ENCODE data around the gene ZNF627.
"Not testable (repeated sequence)": the region's sequence is repeated elsewhere in the genome, so short reads cannot be mapped to it uniquely, and the experiment has no call there.

Gene ZNF627

DNA sequence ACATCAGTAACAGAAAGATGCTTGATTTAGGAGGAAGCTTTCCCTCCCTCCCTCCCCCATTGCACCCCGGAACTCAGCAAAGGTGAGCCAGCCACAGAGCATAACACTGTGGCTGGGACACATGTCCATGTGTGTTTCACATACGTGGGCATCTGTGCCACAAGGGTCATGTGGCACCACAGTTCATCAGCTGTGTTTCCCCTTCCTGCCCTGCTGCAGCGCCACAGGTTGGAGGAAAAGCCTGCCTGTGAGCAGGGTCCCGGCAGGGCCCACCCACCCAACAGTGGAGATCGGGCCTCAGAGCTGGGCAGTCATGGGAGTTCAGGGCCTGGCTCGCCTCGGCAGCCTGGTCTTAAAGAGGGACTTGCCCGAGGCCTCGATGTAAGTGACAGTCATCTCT, 22.6 kb upstream of the ZNF627 start:
- no peak for DNase-seq (ENCODE audit: low read depth)

DNA sequence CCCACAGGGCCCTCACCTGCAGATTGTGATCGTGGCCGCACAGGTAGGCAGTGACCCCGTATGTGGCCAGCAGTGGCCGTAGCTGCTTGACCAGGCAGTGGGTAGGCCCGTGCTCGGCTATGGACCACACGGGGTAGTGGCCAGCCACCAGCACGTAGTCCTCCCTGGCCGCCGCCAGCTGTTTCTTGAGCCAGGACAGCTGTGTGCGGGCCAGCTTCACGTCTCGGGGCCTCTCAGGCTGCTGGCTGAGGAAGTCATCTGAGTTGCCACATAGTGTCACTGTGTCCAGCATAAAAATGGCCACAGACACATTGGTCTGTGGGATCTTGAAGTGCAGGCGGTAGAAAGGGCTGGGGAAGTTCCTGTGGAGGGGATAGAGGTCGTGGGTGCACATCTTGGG, 21.1 kb upstream of the ZNF627 start:
- DNase-seq (ENCODE audit: low read depth): no peak

DNA sequence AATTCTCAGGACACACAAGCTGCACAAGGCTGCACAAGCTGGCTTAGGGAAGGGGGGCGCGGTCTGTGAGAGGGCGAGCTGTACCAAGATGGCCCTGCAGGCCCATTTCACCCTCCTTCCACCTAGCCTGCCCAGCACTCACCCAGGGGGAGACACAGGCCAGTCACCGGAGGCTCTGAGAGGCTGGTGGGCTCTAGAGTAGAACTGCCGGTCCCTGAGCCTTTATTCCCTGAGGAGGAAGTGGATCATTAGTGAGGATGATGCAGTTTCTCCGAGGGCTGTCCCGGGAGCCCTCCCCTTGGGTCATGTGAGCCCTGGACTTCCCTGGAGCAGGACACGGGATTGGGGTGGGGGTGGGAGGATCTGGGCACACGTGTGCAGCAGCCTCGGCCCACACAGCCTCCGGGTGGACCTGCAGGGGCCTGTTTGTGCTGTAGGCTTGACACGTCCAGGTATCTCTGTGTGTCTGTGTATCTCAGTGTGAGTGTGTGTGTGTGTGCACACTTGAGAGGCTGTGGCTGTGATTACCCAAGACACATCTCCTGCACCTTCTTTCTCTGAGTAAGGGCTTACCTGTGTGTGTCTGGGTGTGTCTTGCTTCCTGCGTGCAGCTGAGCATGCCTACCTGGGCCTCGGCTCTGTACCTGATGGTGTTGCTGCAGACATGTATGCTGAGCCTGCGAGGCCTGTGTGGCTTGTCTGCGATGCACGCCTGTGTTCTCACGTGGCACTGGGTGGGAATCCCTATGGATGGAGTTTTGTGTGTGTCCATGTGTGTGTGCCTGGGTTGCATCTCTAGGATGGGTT, 19.6 kb upstream of the ZNF627 start, which contains the start of gene ACP5:
Gene ACP5 (minus strand): TSS at position 195 of the 807 bp plus-strand sequence. CDS start 328 bp downstream, outside the sequence.
- no peak for DNase-seq (ENCODE audit: low read depth)

DNA sequence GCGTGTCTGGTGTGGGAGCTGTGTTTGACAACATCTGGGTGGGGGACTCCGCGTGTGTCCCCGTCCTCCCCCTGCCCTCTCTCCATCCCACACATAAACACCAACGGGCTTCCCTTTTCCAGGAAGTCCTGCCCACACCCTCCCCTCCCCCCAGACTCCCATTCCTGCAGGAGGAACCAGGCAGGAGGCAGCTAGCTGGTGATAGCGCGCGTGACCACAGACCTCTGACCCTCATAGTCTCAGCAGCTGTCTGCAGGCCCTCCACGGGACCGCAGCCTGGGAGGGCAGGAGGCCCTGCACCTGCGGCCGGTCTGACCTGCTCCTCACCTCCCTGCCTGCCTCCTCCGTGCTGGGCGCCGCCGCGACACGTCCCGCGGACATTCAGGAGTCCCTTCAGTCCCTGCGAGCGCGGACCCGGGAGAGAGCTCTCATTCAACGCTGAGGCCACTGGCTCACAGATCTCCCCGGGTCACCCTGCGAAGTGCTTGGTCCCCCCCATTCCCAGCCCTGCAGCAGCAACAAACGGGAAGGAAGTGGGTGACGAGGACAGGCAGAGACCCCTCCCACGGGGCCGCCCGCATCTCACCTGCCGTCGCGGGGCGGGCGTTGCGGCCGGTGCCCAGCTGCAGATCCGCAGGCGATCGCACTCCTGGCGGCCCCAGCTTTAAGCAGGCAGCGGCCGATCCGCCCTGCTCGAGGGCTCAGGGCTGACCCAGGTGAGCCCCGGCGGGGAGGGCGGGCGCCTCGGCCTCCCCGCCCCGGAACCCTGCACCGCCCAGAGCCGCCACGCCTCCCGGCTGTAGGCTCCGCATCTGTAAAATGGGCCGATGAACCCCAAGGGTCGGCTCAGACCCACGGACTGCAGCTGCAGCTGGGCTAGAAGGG, 18.8 kb upstream of the ZNF627 start:
- no peak for DNase-seq (ENCODE audit: low read depth)

DNA sequence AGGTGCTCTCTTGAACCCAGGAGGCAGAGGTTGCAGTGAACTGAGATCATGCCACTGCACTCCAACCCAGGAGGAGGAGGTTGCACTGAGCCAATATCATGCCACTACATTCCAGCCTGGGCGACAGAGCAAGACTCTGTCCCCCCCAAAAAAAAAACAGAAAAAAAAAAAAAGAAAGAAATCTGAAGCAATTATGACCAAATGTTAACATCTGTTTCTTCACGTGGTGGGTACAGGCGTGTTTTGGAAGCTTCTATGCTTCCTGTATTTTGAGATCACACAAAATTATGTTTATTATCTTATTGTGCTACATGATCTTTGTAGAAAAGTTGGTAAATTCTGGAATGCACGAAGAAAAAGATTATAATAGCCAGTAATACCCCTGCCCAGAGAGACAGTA, 17.2 kb upstream of the ZNF627 start:
- no peak for DNase-seq (ENCODE audit: low read depth)

DNA sequence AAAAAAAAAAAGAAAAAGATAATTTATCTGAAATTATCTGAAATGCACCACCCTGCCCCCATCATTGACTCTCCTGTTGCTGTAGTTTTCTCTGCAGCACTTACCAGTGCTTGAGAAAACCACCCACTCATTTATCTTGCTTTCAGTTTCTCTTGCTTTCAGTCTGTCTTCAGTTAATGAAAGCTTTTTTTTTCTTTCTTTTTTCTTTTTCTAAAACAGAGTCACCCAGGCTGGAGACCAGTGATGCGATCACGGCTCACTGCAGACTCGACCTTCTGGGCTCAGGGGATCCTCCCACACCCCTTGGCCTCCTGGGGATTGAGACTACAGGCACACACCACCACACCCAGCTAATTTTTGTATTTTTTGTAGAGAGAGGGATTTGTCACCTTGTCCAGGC, 15.5 kb upstream of the ZNF627 start:
- no peak for DNase-seq (ENCODE audit: low read depth)

DNA sequence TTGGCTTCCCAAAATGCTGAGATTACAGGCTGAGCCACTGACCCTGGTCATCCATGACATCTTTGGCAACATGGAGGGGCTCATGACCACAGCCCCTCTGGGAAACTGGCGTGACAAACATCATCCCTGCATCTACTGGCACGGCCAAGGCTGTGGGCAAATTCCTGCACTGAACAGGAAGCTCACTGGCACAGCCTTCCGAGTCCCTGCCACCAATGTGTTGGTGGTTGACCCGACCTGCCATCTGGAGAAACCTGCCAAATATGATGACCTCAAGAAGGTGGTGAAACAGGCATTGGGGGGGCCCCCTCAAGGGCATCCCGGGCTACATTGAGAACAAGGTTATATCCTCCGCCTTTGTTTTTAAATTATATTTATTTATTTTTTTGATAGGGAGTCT, 11.0 kb upstream of the ZNF627 start:
- no peak for DNase-seq (ENCODE audit: low read depth)

DNA sequence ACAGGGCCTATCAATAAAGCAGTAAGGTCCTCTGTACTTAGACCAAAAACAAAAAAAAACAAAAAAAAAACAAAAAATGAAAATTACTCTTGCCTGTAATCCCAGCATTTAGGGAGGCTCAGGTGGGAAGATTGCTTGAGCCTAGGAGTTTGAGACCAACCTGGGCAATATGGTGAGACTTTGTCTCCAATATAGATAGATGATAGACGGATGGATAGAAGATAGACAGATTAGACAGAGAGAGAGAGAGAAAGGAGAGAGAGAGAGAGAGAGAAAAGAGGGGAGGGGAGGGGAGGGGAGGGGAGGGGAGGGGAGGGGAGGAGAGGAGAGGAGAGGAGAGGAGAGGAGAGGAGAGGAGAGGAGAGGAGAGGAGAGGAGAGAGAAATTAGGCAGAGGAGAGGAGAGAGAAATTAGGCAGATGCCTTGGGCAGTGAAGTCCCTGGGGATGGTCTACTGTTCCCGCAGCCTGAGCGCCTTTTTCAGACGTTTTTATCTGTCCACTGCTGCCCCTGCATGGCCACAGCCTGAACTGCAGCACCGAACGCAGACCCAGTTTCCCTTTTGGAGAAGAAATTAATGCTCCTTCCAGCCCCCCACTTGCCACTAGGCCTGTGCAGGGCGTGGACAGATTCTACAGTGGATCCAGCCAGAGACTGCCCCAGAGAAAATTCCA, 9.8 kb upstream of the ZNF627 start:
- no peak for DNase-seq (ENCODE audit: low read depth)

DNA sequence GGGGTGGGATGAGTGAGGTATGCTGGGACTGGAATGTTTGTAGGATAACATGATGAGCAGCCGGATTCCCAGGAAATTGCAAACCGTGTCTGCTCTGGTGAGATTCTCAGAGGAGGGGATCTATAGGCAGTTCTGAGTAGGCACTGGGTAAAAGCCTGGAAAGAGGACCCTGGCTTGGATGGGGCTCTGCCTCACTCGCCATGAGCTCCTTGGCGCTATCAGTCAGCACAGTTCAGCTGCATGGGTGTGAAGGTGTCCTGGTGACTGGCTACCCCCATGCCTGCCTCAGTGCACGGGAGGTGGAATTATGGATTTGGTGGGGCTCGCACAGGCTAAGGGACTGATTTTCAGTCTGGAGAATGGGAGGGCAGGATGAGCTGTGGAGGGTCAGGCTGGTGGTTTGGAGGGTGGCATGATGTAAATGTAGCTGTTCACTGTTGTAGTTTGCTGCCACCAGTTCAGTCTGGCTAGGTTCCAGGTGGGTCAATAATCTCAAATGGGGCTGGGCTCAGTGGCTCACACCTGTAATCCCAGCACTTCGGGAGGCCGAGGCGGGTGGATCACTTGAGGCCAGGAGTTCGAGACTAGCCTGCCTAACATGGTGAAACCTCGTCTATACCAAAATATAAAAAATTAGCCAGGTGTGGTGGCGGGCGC, 9.2 kb upstream of the ZNF627 start:
- no peak for DNase-seq (ENCODE audit: low read depth)

DNA sequence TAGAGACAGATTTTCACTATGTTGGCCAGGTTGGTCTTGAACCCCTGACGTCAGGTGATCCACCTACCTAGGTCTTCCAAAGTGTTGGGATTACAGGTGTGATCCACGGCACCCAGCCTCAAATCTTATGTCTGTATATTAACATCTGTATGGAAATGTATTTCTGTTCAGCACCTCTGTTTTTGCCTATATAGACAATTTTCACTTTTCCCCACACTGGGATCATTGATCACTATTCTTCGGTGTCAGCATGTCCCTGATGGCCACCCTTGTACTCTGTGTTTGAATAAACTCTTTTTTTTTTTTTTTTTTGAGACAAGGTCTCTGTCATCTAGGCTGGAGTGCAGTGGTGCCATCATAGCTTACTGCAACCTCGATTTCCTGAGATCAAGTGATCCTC, 3.2 kb upstream of the ZNF627 start:
- no peak for DNase-seq (ENCODE audit: low read depth)

DNA sequence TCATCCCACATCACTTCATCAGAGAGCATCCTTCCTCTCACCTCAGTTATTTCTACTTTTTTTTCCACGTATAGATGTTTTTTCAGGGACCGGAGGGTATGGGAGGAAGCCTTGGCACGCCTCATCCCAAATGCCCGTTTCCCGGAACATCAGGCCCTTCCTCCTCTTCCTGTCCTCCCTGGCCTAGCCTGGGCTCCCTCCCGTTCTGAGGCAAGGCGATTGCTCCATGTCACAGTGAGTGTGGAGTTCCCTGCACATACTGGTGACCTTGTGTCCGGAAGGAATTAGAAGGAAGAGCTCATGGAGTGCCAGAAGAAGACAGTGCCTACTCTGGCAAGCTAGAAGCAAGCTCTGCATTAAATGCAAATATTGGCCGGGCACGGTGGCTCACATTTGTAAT, 1.1 kb upstream of the ZNF627 start:
- no peak for DNase-seq (ENCODE audit: low read depth)

DNA sequence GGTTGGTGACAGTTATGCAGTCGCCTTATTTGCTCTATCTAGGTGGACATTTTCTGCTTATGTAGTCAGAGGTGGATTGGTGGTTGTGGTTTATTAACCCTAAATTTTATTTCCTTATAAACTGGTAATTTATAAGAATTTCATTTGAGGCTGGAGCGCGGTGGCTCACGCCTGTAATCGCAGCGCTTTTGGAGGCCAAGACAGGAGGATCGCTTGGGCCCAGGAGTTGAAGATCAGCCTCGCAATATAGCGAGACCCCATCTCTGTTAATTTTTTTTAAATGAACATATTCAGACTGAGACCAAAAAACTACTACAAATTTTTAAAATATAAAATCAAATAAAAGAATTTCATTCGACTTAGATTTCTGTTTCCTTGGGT, 810 bp downstream of the ZNF627 start:
- no peak for DNase-seq (ENCODE audit: low read depth)

DNA sequence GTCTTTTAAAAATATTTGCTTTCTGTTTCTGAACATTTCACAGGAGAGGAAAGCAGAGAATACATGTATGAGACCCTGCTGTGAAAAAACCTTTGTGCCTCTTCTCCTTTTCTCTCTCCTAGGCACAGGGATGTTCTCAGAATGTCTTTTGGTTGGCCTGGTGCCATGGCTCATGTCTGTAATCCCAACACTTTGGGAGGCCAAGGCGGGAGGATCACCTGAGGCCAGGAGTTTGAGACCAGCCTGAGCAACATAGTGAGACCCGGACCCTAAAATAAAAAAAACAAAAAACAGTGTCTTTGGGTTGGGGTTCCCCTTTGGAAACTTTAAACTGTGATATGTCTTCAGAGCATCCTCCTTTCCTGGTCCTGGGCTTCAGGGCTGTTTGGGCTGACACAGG, 1.5 kb downstream of the ZNF627 start:
- no peak for DNase-seq (ENCODE audit: low read depth)

DNA sequence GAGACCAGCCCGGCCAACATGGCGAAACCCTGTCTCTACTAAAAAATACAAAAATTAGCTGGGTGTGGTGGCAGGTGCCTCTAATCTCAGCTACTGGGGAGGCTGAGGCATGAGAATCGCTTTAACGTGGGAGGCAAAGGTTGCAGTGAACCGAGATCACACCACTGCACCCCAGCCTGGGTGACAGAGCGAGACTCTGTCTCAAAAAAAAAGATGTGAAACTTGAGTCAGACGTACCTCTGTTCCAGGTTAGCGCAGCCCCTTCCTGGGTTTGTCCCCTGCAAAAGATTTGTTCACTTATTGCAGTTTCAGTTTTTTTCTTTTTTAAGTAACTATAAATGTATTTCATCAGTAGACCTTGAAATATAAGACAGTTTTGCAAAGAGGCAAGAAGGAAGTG, 2.4 kb downstream of the ZNF627 start:
- not testable (repeated sequence) for DNase-seq (ENCODE audit: low read depth)

DNA sequence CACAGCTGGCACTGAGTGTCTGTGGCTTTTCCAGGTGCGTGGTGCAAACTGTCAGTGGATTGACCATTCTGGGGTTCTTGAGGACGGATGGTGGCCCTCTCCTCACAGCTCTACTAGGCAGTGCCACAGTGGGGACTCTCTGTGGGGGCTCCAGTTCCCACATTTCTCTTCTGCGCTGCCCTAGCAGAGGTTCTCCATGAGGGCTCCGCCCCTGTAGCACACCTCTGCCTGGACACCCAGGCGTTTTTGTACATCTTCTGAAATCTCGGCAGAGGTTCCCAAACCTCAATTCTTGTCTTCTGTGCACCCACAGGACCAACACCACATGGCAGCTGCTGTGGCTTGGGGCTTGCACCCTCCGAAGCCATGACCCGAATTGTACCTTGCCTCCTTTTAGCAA, 9.2 kb downstream of the ZNF627 start:
- DNase-seq (ENCODE audit: low read depth): no peak

DNA sequence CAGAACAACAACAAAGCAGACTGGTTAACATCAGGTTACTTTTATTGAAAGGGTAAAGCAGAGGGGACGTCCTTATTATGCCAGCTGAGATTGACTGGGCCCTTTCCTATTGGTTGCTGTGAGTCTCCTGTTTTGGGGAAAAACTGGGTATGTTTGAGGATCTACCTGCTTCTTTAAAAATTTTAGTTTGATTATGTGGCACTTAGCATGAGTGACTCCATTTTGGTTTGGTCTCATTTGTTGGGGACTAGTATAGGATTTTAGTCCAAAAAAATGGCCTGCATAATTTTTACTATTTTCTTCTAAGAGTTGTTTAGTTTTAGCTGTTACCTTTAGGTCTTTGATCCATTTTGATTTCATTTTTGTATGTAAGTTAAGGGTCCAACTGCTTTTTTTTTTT, 14.4 kb downstream of the ZNF627 start:
- DNase-seq (ENCODE audit: low read depth): no peak

DNA sequence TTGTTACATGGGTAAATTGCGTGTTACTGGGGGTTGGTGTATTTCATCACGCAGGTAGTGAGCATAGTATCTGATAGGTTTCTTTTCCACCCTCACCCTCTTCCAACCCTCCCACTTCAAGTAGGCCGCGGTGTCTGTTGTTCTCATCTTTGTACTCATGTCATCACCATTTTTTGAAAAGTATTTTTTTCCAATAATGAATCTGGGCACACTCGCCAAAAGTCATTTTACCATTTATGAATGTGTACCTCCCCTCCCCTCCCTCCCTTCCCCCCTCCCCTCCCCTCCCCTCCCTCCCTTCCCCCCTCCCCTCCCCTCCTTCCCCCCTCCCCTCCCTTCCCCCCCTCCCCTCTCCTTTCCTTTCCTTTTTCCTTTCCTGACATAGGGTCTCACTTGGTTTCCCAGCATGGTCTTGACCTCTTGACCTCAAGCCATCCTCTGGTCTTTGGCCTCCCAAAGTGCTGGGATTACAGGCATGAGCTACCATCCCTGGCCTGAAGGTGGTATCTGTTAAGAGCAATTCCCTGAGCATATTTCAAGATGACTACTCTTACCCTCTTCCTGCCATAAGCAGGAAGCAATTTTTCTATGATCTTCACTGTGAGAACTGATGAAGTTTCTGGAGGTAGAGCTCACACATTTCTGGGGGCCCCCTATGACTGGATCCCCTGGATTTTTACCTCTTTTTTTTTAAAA, 15.7 kb downstream of the ZNF627 start:
- DNase-seq (ENCODE audit: low read depth): no peak

DNA sequence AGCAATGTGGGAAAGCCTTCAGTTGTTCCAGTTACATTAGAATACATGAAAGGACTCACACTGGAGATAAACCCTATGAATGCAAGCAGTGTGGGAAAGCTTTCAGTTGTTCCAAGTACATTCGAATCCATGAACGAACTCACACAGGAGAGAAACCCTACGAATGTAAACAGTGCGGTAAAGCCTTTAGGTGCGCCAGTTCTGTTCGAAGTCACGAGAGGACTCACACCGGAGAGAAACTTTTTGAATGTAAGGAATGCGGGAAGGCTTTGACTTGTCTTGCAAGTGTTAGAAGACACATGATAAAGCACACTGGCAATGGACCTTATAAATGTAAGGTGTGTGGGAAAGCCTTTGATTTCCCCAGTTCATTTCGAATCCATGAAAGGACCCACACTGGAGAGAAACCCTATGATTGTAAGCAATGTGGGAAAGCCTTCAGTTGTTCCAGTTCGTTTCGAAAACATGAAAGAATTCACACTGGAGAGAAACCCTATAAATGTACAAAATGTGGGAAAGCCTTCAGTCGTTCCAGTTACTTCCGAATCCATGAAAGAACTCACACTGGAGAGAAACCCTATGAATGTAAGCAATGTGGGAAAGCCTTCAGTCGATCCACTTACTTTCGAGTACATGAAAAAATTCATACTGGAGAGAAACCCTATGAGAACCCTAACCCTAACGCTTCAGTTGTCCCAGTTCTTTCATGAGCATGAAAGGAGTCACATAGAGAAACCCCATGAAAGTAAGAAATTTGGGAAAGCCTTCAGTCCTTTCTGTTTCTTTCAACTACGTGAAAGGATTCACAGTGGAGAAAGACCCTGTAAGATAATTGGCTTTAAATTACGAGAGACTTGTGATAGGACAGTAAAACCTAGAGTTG, 20.1 kb downstream of the ZNF627 start:
- no peak for DNase-seq (ENCODE audit: low read depth)

DNA sequence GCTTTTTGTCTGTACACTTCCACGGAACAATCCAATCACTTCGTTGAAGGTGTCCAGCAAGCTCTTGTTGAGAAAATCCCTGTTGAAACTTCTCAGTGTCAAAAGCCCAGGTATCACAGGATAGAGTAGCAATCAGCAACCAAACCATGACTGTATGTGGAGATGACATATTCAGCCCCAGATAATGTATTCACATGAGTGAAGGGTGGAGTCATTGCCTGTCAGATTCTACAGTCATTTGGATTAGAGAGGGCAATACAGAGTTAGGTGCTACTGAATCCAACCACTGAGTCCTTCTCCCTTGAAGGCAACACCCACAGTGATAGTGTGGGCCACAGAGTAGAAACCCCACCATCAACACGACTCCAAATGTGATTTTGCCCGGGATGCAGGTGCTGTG, 23.3 kb downstream of the ZNF627 start:
- no peak for DNase-seq (ENCODE audit: low read depth)

DNA sequence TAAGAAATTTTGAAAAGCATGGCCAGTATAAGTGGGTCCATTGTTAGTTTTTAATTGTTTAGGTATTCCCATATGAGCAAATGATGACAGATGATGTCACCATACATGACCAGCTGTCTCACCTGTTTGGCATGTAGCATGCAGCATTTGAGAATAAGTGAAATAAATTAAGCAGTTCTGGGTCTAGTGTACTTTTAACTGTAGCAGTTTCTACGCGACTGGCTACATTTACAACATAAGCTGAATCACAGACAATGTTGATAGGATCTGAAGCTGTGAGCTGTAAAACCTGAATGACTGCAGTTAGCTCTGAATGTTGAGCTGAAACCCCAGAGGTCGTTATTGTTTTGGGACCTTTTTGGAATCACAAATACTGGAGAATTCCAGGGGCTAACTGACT, 25.1 kb downstream of the ZNF627 start:
- not testable (repeated sequence) for DNase-seq (ENCODE audit: low read depth)

DNA sequence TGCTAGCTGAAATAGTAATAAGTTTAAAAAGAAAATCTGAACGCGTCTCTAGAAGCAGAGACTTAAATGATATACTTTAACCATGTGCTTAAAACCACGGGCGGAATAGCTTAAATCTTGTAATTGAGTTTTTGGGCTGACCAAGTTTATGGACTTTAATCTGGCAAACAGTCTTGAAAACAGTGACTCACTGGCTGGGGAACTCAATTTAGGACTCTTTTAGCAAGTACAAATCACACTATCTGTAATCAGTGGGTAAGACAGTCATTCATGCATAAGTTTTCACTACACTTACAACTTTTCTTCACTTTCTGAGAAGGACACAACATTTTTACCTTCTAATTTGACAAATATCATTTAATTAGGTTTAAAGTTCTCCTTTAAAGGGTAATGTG, 26.8 kb downstream of the ZNF627 start:
- peak; percentile 25 for DNase-seq (ENCODE audit: low read depth)
